ENCODE measurements around the gene CBFA2T3. TPM values are rescaled to one million over a fixed set of nuclear protein-coding genes. Genes with fewer than 3 reads are reported as not detected.
A peak's percentile ranks its signal among the peaks of the same experiment; 100 is the strongest.

The CBFA2T3 gene
- polyA plus RNA-seq, 3 donors = 5.3 to 32.2 (median 6.2) TPM

GRCh38 chr16:88972349-88972748, 4.7 kb downstream of the CBFA2T3 start:
- H3K36me3 ChIP-seq (replicated peaks in 1 of 2; ENCODE audit: control insufficient read depth in 1 of 2, insufficient read depth in 2 of 2, low read length in 2 of 2) = peaks cover 6 to 14% of the 10 kb centered on the region in 2 donors
- TF ChIP-seq CTCF (IDR thresholded peaks at IDR 0.05) = no peak
- peaks cover 94 to 100% of the 10 kb centered on the region in 2 donors for H3K4me1 ChIP-seq (ENCODE audit: control insufficient read depth in 1 of 2, insufficient read depth in 2 of 2, low read length in 2 of 2)
- H3K36me3 Mint-ChIP-seq = peaks cover 23 to 34% of the 10 kb centered on the region in 2 donors
- no peak overlapping the region for H3K9ac ChIP-seq (ENCODE audit: insufficient read depth, low read length, poor library complexity, severe bottlenecking)
- H3K9me3 ChIP-seq (replicated peaks in 1 of 2; ENCODE audit: control insufficient read depth in 1 of 2, insufficient read depth in 1 of 2, low read length in 2 of 2) = no peaks in the 10 kb centered on the region
- no peaks in the 10 kb centered on the region for H3K27me3 ChIP-seq (ENCODE audit: control insufficient read depth in 2 of 2, insufficient read depth in 2 of 2, low read length in 2 of 2)
- no peak for DNase-seq
- H4K20me1 ChIP-seq (ENCODE audit: insufficient read depth, low read length) = peaks cover 82% of the 10 kb centered on the region
- peak overlapping the region; percentile 72 to 85 for H3K27ac ChIP-seq (ENCODE audit: low read depth in 1 of 2, low read length in 2 of 2)
- peaks cover 82% of the 10 kb centered on the region for H3K4me1 Mint-ChIP-seq
- peaks cover 0 to 24% (median 18%) of the 10 kb centered on the region in 3 donors for H3K27me3 Mint-ChIP-seq (ENCODE audit: low read depth in 3 of 3)
- peaks cover 0 to 3% (median 0%) of the 10 kb centered on the region in 7 donors for H3K9me3 Mint-ChIP-seq
- H3K4me3 ChIP-seq (replicated peaks in 1 of 3; ENCODE audit: low read depth in 2 of 3, low read length in 3 of 3) = peak overlapping the region in 1 of 3 experiments; percentile 61
- 84% methylated on average over 5 of the region's 6 CpGs for WGBS (ENCODE audit: insufficient coverage)
- peaks cover 90% of the 10 kb centered on the region for H3K79me2 ChIP-seq (ENCODE audit: insufficient read depth, low read length)
- peak overlapping the region; percentile 61 to 99 for H3K4me3 Mint-ChIP-seq
- peak overlapping the region; percentile 96 for H3K4me2 ChIP-seq (replicated peaks; ENCODE audit: extremely low read depth, low read length, poor library complexity, severe bottlenecking)
- peak overlapping the region; percentile 68 to 92 (median 86) for H3K27ac Mint-ChIP-seq
- no peak overlapping the region for H2AFZ ChIP-seq (ENCODE audit: insufficient read depth, low read depth, low read length, poor library complexity, severe bottlenecking)
- intact Hi-C loops (cut with micrococcal nuclease) = no loop called here

- TF ChIP-seq CTCF (IDR thresholded peaks at IDR 0.05) = no peak
- Mint-ChIP-seq H3K9me3 (peaks cover 0 to 3% (median 0%) of the 10 kb centered on the region in 7 donors), H3K4me1 (peaks cover 82% of the 10 kb centered on the region), H3K27me3 (ENCODE audit: low read depth in 3 of 3) (peaks cover 0 to 29% (median 19%) of the 10 kb centered on the region in 3 donors), H3K27ac (peak overlapping the region; percentile 60 to 92 (median 87)), H3K36me3 (peaks cover 25 to 38% of the 10 kb centered on the region in 2 donors), H3K4me3 (peak overlapping the region; percentile 61 to 99)
- Histone ChIP-seq H3K27me3 (ENCODE audit: control insufficient read depth in 2 of 2, insufficient read depth in 2 of 2, low read length in 2 of 2) (no peaks in the 10 kb centered on the region), H2AFZ (ENCODE audit: insufficient read depth, low read depth, low read length, poor library complexity, severe bottlenecking) (no peak overlapping the region), H4K20me1 (ENCODE audit: insufficient read depth, low read length) (peaks cover 90% of the 10 kb centered on the region), H3K4me3 (replicated peaks in 1 of 3; ENCODE audit: low read depth in 2 of 3, low read length in 3 of 3) (peak overlapping the region in 2 of 3 experiments; percentile 12 to 61), H3K79me2 (ENCODE audit: insufficient read depth, low read length) (peaks cover 91% of the 10 kb centered on the region), H3K36me3 (replicated peaks in 1 of 2; ENCODE audit: control insufficient read depth in 1 of 2, insufficient read depth in 2 of 2, low read length in 2 of 2) (peaks cover 6 to 14% of the 10 kb centered on the region in 2 donors), H3K27ac (ENCODE audit: low read depth in 1 of 2, low read length in 2 of 2) (peak overlapping the region; percentile 72 to 85), H3K9me3 (replicated peaks in 1 of 2; ENCODE audit: control insufficient read depth in 1 of 2, insufficient read depth in 1 of 2, low read length in 2 of 2) (no peaks in the 10 kb centered on the region), H3K4me2 (replicated peaks; ENCODE audit: extremely low read depth, low read length, poor library complexity, severe bottlenecking) (peak overlapping the region; percentile 96), H3K9ac (ENCODE audit: insufficient read depth, low read length, poor library complexity, severe bottlenecking) (peak overlapping the region; percentile 51), H3K4me1 (ENCODE audit: control insufficient read depth in 1 of 2, insufficient read depth in 2 of 2, low read length in 2 of 2) (peaks cover 92 to 97% of the 10 kb centered on the region in 2 donors)
- WGBS (ENCODE audit: insufficient coverage) = 30% methylated on average over 27 of the region's 29 CpGs
- DNase-seq = peak; percentile 90 to 97 (median 93)
- intact Hi-C loops (cut with micrococcal nuclease) = no loop called here
These were observed 5.5 kb downstream of the CBFA2T3 start for GRCh38 chr16:88971371-88972097.

Data from CD14-positive monocyte (primary cell).